GM12878 (cell line): ENCODE measurements around the gene PDE11A.

ENCODE experiments used
- ETV6 ChIP-seq, 2 experiments: fragments of 450-650 bp in 1 of 2; IDR thresholded peaks in 1 of 2; conservative IDR thresholded peaks in 1 of 2; 2 replicates each; pipeline ENCODE4 v1.6.1; 2014; ENCODE audit warnings: antibody characterized with exemption in 1 of 2, borderline replicate concordance in 1 of 2, low read depth in 1 of 2, mild to moderate bottlenecking in 1 of 2, moderate library complexity in 1 of 2
- EZH2 ChIP-seq: IDR thresholded peaks from 2 replicates; pipeline ENCODE4 v1.6.1; 2012; ENCODE audit warnings: low read depth, mild to moderate bottlenecking, control low read depth, inconsistent platforms, low read length, borderline replicate concordance; ENCODE audit not compliant: control insufficient read depth
- POLR2AphosphoS2 ChIP-seq: IDR thresholded peaks from 2 replicates; pipeline ENCODE4 v1.6.1; 2011; ENCODE audit warnings: low read depth, mild to moderate bottlenecking, low read length, improper control_type of control experiment, moderate library complexity
- TAF1 ChIP-seq: IDR thresholded peaks from 2 replicates; pipeline ENCODE4 v1.6.1; 2011; ENCODE audit warnings: mild to moderate bottlenecking, low read depth, low read length, borderline replicate concordance
- TBL1XR1 ChIP-seq: IDR thresholded peaks from 2 replicates; pipeline ENCODE4 v1.6.1; 2012; ENCODE audit warnings: low read depth, low read length, improper control_type of control experiment
- TCF12 ChIP-seq: IDR thresholded peaks from 2 replicates; pipeline ENCODE4 v1.6.1; 2011; ENCODE audit warnings: low read depth, mild to moderate bottlenecking, low read length
- TF ChIP-seq, protein P1 (sequence below): fragments of 450-650 bp; formaldehyde crosslinking; IDR thresholded peaks from 2 replicates; pipeline ENCODE4 v1.4.0; 2020; ENCODE audit warnings: mild to moderate bottlenecking, moderate library complexity

DNA sequence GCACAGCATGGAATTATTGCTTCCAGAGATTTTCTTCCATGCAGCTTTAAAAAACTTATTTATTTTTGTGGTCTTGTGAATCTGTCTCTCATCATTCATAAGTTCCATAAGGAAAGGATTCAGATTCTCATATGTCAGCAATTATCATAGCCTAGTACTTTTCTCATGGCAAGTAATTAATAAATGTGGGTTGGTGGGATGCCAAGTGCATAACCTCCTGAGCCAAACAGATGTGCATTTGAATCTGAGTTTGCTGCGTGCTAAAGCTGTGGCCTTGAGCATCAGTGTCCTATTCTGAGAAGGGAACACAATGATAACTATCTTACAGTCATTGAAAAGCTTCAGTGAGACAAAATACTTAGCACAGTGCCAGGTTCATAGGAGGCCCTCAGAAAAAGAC lies 331.9 kb downstream of the PDE11A start:
- TF ChIP-seq TAF1 (no peak), ETV6 (conservative IDR thresholded peaks at IDR 0.05 in 1 of 2, IDR thresholded peaks at IDR 0.05 in 1 of 2; ENCODE audit: borderline replicate concordance in 1 of 2, low read depth in 1 of 2) (no peak), EZH2 (no peak), TCF12 (no peak), TBL1XR1 (no peak), POLR2AphosphoS2 (no peak)
- TF ChIP-seq, protein P1, sequence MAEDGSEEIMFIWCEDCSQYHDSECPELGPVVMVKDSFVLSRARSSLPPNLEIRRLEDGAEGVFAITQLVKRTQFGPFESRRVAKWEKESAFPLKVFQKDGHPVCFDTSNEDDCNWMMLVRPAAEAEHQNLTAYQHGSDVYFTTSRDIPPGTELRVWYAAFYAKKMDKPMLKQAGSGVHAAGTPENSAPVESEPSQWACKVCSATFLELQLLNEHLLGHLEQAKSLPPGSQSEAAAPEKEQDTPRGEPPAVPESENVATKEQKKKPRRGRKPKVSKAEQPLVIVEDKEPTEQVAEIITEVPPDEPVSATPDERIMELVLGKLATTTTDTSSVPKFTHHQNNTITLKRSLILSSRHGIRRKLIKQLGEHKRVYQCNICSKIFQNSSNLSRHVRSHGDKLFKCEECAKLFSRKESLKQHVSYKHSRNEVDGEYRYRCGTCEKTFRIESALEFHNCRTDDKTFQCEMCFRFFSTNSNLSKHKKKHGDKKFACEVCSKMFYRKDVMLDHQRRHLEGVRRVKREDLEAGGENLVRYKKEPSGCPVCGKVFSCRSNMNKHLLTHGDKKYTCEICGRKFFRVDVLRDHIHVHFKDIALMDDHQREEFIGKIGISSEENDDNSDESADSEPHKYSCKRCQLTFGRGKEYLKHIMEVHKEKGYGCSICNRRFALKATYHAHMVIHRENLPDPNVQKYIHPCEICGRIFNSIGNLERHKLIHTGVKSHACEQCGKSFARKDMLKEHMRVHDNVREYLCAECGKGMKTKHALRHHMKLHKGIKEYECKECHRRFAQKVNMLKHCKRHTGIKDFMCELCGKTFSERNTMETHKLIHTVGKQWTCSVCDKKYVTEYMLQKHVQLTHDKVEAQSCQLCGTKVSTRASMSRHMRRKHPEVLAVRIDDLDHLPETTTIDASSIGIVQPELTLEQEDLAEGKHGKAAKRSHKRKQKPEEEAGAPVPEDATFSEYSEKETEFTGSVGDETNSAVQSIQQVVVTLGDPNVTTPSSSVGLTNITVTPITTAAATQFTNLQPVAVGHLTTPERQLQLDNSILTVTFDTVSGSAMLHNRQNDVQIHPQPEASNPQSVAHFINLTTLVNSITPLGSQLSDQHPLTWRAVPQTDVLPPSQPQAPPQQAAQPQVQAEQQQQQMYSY (CRISPR knock-in tag): no peak
